ENCODE data around the gene B4GALT6.

The B4GALT6 gene

GRCh38 chr18:31591628-31592027 lies 92.8 kb downstream of the B4GALT6 start, which contains the start of gene TTR:
TTR (plus strand) TSS chr18:31591877; CDS start chr18:31591903, 26 bp downstream.
- no peak for ATAC-seq

DNA sequence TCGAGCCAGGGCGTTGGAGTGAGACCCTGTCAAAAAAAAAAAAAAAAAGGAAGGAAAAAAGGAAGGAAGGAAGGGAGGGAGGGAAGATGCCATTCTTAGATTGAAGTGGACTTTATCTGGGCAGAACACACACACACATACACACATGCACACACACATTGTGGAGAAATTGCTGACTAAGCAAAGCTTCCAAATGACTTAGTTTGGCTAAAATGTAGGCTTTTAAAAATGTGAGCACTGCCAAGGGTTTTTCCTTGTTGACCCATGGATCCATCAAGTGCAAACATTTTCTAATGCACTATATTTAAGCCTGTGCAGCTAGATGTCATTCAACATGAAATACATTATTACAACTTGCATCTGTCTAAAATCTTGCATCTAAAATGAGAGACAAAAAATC lies 93.3 kb downstream of the B4GALT6 start:
- no peak for ATAC-seq

DNA sequence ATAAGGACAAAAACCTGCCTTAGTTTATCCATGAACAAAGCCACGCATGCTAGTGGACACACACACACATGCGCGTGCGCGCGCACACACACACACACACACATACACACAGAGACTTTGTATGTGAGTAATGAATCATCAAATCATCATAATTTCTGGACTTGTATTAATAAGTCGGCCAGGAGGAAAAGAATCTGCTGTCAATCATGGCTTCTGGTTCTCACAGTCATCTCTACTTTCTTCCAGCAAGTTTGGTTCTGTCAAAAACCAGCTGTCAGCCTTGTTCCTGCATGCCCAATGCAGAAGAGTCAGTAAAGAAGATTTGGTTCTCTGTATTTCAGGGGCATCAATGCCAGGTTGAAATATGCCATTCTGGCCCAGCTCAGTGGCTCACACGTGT lies 93.8 kb downstream of the B4GALT6 start:
- ATAC-seq = no peak

DNA sequence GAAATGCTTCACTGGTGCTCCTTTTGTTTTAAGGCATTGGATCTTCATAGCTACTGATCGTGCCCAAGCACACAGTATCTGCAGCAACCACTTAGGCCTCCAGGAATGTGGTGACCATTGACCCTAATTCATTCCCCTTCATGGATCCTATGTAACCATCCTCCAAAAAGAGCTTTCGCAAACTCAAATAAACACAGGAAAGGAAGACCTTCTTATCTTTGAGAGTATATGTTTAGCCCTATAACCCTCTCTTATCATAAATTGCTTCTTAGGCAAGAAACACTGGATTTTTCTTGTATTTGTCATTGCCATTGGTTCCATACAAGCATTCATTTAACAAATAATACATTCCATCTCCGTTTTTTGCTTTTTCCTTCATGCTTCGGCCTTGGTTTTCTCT lies 96.9 kb downstream of the B4GALT6 start:
- no peak for ATAC-seq

- no peak for ATAC-seq
Measured at GRCh38 chr18:31586616-31587015, 97.8 kb downstream of the B4GALT6 start.

DNA sequence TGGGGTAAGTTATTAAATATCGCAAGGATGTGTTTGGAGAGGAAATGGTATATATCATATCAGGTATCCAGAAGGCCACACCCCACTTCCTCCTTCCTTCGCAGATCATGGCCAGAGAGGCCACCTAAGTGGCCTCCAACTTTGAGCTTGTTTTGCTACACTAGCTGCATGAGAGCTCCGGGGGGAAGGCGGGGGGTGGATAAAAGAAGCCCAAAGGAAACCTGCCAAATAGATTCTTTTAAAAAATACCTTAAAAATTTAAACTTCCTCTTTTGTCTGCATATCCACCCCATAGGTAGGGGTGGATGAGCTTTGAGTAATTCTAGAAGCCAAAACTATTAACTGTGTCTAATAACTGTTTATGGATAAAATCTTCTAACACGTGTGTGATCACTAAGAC lies 98.4 kb downstream of the B4GALT6 start:
- no peak for ATAC-seq

- ATAC-seq = no peak
Measured at GRCh38 chr18:31583185-31583854, 101.1 kb downstream of the B4GALT6 start.

- no peak for ATAC-seq
Measured at GRCh38 chr18:31581498-31582197, 102.7 kb downstream of the B4GALT6 start.

DNA sequence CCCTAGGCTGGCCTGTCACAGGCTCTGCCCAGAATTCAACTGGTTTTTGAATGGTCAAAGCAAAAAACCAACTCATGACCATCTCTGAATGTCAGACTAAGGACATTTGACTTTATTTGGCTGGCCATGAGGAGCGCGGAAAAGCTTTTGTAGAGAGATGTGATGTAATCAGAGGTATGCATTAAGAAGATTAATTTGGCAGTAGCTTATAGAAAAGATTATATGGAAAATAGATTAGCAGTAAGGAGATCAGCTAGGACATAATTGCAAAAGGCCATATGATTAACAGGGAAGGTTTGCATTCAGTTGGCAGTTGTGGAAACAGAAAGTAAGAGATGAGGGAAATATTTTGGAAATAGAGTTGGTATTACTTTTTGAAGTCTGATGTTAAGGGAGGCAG lies 105.0 kb downstream of the B4GALT6 start:
- ATAC-seq = no peak

DNA sequence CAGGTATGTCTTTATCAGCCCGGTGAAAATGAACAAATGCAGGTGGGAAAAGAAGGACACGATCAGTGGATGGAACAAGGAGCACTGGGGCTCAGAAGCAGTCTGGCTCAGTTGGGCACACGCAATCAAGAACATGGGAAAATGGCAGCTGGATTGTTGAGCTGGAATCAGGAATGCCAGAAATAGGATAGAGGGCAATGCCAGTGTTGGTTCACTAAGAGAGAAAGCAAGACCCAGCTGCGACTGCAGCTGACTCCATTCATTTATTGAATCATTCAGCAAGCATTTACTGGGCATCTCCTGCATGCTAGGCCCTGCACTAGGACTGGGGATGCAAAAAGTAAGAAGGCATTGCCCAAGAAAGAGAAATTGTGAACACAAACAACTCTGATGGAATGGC lies 106.3 kb downstream of the B4GALT6 start:
- no peak for ATAC-seq

GRCh38 chr18:31577195-31577594 lies 107.2 kb downstream of the B4GALT6 start:
- ATAC-seq = no peak

DNA sequence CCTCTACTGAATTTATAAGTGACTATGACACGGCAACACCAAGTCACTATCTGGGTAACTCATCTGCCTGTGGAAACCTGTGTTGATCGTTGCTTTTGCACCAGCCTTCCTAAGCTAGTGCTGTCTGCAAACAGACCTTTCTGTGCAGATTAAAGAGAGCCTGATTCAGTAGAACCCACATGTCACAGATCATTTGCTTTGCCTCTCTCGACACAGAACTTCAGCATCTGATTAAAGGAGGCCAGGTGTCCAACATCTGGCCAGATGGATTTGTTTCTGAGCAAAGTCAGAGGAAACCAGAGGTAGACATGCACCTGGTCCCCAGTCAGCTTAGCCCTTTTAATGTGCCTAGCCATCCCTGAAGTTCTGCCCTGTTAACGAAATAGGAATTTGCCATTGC lies 107.7 kb downstream of the B4GALT6 start:
- no peak for ATAC-seq

- ATAC-seq = no peak
Measured at GRCh38 chr18:31575515-31576257, 108.7 kb downstream of the B4GALT6 start.

GRCh38 chr18:31574359-31574758 lies 110.0 kb downstream of the B4GALT6 start:
- ATAC-seq = no peak

Measured in activated CD4-positive, CD25-positive, alpha-beta regulatory T cell treated with anti-CD3 and anti-CD28 coated beads, Interleukin-2, amount 50 U/mL, for 24 hours (primary cell).